Ishikawa (cell line): ENCODE data around the gene KLC3.

Experiments
- CEBPB ChIP-seq: IDR thresholded peaks from 2 replicates; pipeline ENCODE4 v1.6.1; 2012
- CREB1 ChIP-seq: IDR thresholded peaks from 2 replicates; pipeline ENCODE4 v1.6.1; 2012; ENCODE audit warnings: low read depth
- EGR1 ChIP-seq: IDR thresholded peaks from 2 replicates; pipeline ENCODE4 v1.6.1; 2012
- EP300 ChIP-seq: IDR thresholded peaks from 2 replicates; pipeline ENCODE4 v1.6.1; 2012; ENCODE audit warnings: borderline replicate concordance
- FOXM1 ChIP-seq: IDR thresholded peaks from 2 replicates; pipeline ENCODE4 v1.6.1; 2012; ENCODE audit warnings: low read depth, borderline replicate concordance
- MAX ChIP-seq: IDR thresholded peaks from 2 replicates; pipeline ENCODE4 v1.6.1; 2012
- NFIC ChIP-seq: IDR thresholded peaks from 2 replicates; pipeline ENCODE4 v1.6.1; 2012
- RAD21 ChIP-seq: IDR thresholded peaks from 2 replicates; pipeline ENCODE4 v1.6.1; 2012; ENCODE audit warnings: low read depth
- REST ChIP-seq: IDR thresholded peaks from 2 replicates; pipeline ENCODE4 v1.6.1; 2012; ENCODE audit warnings: low read depth, mild to moderate bottlenecking
- TAF1 ChIP-seq: IDR thresholded peaks from 2 replicates; pipeline ENCODE4 v1.6.1; 2012; ENCODE audit warnings: low read depth, mild to moderate bottlenecking
- TCF12 ChIP-seq: IDR thresholded peaks from 2 replicates; pipeline ENCODE4 v1.6.1; 2012; ENCODE audit warnings: low read depth
- TEAD4 ChIP-seq: IDR thresholded peaks from 2 replicates; pipeline ENCODE4 v1.6.1; 2012
- YY1 ChIP-seq: IDR thresholded peaks from 2 replicates; pipeline ENCODE4 v1.6.1; 2012; ENCODE audit warnings: low read depth
- ZBTB7A ChIP-seq: IDR thresholded peaks from 2 replicates; pipeline ENCODE4 v1.6.1; 2012; ENCODE audit warnings: low read depth

GRCh38 chr19:45305007-45305406 is 35.5 kb upstream of the KLC3 start:
- TF ChIP-seq MAX (no peak), TEAD4 (no peak), TAF1 (no peak), REST (no peak), RAD21 (no peak), ZBTB7A (no peak), EP300 (no peak), CEBPB (no peak), TCF12 (no peak), NFIC (no peak), CREB1 (no peak), FOXM1 (no peak), YY1 (no peak), EGR1 (no peak)
